HUDEP-2 (cell line): Measurements from ENCODE around the gene SNN.

ENCODE experiments used
- DNase-seq, 76 experiments: peaks; one replicate each; lab custom pipeline; 2025; ENCODE audit not compliant: unreplicated experiment in 76 of 76; lab: John Stamatoyannopoulos, UW

Gene SNN

DNA sequence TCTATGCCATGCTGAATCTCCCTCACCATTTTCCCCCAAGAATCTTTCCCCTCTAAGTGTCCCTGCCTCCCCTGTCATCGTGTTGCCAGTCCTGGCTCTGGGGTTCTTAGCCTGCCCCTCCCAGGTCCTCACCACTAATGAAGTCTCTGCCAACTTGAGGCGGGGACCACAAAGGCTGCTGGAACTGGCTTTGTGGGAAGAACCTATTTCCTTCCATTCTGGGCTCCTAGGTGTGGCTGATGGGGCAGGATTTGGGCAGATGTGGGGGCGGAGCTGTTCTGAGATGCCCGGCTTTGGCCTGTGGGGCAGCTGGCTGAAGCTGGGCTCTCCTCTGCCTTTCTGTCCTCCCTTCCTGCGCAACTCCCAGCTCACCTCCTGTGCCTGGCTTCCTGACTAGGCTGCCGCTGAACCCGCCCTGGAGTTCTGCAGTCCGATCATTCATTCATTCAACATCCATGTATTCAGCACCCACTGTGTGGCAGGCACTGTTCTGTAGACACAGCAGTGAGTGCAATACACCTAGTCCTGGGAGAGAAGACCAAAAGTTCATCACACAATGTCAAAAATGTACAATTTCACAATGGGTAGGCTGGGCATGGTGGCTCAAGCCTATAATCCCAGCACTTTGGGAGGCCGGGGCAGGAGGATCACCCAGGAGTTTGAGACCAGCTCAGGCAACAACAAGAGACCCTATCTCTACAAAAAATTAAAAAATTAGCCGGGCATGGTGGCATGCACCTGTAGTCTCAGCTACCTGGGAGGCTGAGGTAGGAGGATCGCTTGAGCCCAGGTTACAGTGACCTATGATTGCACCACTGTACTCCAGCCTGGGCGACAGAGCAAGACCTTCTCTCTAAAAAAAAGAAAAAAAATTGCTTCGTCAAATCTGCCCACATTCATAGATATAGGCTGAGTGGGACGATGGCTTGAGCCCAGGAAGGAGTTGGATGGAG is 1.9 kb upstream of the SNN start:
- DNase-seq, result no peak

DNA sequence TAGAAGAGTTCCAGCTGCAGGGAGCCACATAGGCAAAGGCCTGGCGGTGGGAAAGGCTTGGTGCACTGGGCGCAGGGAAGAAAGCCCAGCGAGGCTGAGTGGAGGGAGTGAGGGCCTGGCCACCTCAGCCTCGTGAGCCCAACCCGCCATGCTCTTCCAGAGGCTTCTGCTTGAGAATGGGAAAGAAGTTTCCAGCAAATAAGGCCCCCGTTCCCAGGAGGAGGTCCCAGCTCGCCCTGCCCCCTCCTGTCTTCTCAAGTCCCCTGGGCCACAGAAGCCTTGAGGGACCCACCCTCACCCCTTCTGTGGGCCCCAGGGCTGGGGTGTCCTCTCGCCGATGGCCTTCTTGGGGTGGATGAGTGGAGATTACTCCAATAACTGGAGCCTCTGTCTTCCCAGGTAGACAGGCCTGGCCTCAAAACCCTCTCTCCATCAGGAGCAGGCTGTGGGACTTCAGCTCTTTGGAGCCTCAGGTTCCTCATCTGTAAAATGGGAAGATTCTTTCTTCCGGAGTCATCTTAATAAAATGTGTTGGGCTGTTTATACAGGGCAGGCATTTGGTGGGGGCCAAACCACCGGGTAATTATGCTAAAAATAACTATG is 933 bp upstream of the SNN start:
- DNase-seq, result no peak

DNA sequence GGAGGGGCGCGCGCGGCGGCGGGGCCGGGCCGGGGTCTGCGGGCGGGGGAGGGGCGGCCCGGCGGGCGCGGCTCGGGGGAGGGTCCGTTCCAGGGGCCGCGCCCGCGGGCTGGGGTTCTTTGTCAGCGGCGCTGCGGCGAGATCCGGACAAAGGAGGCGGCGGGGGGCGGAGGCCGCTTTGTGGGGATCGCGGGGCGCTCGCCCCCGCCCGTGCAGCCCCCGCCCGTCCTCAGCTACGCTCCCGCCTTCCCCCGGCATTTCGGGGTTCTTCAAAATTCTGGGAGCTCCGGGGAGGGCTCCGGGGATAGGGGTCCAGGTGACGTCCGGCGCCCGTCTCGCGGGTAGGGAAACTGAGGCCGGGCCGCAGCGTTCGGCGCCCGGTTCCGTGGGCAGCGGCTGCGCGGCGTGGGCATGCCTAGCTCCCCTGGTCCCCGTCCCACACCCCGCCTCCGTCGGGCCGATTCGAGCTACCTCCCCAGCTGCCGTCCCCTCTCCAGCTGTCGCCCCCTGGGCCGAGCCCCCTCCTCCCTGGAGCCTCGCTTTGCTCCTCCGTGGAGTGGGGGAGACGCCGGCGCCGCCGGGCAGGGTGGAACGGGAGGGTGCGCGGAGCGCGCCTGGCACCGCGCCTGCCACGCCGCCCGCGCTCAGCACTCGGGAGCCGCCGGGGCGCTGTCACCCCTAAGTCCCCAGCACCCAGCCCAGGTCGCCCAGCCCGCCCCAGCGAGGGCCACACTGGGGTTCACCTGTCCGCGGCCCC is 546 bp downstream of the SNN start:
- peak in 1 of 76 experiments; percentile 15 for DNase-seq

GRCh38 chr16:11669380-11670146 is 1.3 kb downstream of the SNN start:
- DNase-seq, result no peak

GRCh38 chr16:11670171-11671131 is 2.2 kb downstream of the SNN start:
- DNase-seq, result no peak

- DNase-seq, result no peak
These were observed 3.0 kb downstream of the SNN start for GRCh38 chr16:11671271-11671670.

DNA sequence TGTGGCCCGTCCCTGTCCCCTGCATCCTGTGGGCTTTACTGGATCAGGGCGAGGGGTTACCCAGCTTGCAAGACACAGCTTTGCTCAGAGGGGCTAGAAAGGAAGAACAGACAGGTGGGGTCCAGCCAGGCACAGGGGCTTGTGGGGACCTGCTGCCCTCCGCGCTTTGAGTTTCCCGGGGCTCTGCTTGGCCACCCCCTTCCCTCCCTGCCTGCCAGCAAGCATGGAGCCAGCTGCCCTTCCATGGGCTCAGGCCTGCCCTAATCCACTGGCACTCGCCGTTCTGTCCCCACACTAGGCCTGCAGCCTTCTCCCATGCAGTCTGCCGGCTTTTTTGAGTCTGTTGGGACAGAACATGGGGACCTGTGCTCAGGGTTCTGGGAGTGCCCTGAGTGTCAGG is 3.4 kb downstream of the SNN start:
- DNase-seq, result no peak

DNA sequence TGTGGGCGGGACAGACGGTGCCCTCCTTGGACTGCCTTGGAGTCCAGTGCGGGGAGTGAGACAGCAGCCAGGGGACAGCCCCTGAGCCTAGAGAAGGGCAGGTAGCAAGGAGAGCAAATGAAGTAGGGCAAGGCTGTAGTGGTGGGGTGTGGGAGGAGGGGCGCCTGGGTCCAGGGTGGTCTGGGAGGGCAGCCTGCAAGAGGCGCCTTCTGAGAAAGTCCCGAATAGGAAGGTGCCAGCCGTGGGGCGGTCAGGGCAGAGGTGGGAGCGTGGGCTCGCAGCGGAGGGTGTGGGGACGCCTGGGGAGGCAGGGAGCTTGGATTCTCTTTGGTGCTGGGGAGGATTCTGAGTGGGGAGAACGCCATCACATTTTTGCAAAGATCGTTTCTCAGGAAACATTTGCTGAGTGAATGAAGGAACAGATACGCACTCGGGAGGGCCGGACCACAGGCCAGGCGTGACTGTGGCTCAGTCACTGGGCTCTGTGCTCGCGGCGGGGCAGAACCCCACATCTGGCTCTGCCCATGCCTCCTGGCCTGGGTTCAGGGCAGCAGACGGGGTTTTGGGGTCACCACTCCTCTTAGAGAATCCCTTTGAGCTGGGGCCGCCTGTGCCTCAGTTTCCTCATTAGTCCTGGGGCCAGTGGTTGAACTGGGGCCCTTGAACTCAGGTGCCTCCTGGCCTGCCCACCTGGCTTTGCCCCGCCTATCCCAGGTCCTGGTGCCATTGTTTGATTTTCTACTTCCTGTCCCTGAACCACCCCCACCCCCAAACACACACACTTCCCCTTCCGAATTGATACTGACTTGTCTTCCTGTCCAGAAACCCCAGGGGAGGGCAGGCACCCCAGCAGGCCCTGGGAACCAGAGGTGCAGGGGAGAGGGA is 4.2 kb downstream of the SNN start:
- no peak for DNase-seq

GRCh38 chr16:11673091-11674000 is 5.1 kb downstream of the SNN start:
- no peak for DNase-seq

GRCh38 chr16:11674001-11674817 is 6.0 kb downstream of the SNN start:
- peak in 1 of 76 experiments; percentile 18 for DNase-seq

- DNase-seq, result no peak
These were observed 6.7 kb downstream of the SNN start for GRCh38 chr16:11674818-11675560.

- DNase-seq, result no peak
These were observed 7.6 kb downstream of the SNN start for GRCh38 chr16:11675561-11676511.

- DNase-seq, result no peak
These were observed 8.5 kb downstream of the SNN start for GRCh38 chr16:11676799-11677198.

GRCh38 chr16:11677451-11677951 is 9.2 kb downstream of the SNN start:
- no peak for DNase-seq
